HG03520 (cell line): ENCODE measurements around the gene ANKS1A.

Experiments
- ATAC-seq: cut with Tn5 transposase; IDR thresholded peaks from one replicate; pipeline ENCODE4 v1.9.1; 2021; ENCODE audit warnings: mild to moderate bottlenecking, moderate library complexity; ENCODE audit not compliant: unreplicated experiment

The ANKS1A gene

DNA sequence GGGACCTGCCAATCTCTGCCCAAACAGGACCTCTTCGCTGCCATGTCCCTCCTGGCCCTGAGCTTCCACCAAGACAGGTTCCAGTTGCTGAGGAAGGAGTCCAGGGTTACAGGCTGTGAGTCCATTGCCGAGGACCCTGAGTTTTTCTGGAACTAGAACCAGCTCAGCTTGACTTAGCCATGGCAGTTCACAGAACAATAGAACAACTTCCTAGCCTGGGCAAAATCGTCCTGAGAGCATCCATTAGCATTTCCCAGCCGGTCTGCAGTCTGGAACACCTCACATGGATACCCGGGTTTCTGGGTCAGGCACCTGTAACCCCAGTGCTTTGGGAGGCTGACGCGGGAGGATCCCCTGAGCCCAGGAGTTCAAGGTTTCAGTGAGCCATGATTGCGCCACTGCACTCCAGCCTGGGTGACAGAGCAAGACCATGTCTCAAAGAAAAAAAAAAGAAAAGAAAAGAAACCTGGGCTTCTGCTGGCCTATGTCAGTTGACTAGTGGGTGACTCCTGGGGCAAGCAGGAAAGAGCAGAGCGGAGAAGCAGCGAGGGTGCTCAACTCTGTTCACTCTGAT lies 161.8 kb downstream of the ANKS1A start:
- ATAC-seq, result no peak

DNA sequence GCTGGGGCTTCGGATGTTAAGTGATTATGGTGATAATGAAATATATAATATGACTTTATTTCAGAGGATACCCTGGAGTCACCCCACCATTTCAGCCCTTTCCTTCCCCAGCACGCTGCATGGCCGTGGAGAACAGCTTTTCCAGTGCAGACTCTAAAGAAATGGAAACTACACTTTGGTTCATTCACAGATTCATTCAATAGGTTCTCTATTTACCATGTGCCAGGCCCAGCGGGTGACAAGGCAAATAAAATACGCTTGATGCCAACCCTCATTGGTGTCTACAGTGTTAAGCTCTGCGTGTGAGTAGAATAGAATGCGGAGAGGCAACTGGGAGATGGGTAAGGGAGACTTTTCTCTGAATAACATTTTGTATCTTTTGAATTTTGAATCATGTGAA lies 162.3 kb downstream of the ANKS1A start:
- ATAC-seq, result no peak

DNA sequence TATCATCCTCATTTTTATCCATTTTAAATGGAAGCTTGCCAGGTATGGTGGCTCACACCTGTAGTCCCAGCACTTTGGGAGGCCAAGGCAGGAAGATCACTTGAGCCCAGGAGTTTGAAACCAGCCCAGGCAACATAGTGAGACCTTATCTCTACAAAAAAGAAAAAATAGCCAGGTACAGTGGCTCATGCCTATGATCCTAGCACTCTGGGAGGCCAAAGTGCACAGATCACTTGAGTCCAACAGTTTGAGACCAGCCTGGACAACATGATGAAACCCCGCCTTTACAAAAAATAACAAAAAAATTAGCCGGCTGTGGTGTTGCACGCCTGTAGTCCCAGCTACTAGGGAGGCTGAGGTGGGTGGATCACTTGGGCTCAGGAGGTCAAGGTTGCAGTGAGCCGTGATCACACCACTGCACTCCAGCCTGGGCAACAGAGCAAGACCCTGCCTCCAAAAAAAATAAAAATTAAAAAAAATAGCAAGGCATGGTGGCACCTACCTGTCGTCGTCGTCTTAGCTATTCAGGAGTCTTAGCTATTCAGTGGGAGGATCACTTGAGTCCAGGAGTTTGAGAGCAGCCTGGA lies 163.0 kb downstream of the ANKS1A start:
- no peak for ATAC-seq

DNA sequence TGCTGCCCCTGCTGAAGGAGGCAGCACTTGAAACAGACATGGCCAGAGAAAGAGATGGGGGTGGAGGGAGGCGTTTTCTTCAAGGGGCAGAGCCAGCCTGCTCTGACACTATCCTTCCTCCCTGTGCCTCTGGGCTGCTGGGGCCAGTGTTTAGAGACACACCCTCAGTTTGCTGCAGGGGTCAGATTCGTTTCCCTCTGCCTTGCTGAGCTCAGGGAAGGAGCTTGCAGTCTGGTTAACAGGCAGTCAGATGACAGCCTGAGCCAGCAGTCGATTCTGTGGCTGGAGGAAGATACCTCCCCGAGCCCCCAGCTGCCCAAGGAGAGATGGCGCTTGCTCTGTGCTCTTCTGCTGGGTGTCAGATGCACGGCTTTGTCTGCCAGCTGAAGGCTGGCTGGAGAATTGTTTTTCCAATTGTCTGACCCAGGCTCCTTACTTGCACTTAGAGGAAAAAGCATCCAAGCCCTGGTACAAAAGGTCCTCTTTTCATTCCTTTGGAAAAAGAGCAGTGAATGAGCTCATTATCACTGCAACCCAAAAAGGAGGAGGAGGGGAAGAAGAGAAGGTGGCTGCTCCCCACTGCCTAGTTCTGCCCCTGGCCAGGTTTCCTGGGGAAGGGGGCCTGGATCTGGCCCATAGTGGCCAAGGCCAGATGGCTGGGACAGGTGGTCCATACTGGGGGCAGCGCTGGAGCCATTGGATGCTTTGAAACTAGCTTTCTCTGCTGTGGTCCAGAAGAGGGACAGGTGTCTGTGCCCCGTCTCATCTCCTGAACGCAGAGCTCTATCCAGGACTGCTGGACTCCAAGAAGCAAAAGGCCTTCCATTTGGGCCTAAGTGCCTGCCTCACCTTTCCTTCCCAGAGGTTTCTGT lies 163.9 kb downstream of the ANKS1A start:
- no peak for ATAC-seq

DNA sequence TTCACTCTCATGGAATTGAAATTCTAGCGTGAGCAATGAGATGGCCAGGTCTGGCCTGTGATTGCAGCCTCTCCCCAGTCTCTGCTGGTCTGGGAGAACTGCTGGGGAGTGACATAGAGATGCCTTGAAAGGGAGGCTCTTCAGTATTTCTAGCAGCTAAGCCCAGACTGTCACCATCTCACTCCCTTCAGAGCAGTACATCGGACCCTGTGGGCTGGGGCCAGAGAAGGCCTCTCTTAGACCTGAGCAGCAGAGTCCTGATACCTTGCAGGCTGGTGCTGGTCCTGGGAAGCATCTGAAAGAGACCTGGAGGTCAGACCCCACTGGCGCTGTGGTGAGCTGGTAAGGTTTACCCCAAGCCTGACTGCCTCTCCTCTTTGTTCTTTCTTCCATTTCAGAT lies 164.6 kb downstream of the ANKS1A start:
- no peak for ATAC-seq

DNA sequence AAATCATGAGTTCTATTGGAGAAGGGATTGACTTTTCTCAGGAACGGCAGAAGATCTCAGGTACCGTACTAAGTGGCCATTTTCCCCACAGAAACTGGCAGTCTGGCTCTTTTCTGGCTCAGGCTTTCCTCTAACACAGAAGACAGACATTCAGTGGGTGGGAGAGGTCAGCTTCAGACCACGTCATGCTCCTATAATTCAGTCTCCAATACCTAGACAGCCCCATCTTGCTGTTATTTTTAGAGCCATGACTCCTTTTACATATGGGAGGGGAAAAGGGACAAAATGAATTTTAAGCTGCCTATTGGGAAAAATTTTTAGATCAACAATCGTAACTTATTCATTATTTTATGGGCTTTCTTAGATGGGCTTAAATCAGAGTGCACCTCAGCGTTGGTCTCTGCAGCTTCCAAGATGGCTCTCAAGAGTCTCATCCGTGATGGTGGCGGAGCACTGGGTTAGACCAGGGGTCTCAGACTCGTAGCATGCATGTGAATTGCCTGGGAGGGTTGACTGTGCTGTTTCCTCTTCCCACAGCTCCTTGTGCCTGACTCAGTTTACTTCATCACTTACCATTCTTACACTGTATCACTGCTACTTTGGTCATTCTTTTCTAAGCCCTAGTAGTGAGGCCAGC lies 165.2 kb downstream of the ANKS1A start:
- no peak for ATAC-seq

DNA sequence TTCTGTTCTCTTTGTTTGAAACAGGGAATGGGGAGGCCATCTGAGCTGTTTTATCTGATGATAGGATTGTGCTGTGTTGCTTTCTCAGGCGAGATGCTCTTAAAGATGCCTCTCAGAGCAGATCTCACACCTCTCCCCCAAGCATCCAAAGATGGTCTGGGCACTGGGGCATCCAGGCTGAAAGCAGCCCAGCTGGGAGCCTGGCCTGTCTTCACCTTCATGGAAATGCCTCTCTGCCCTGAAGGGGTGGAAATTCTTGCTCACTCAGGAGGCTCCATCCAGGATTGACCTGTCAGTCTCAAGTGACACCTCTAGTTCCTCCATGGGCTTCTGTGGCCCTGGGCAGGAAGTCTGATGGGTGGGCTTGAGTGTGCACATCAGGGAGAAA lies 165.7 kb downstream of the ANKS1A start:
- ATAC-seq, result no peak

DNA sequence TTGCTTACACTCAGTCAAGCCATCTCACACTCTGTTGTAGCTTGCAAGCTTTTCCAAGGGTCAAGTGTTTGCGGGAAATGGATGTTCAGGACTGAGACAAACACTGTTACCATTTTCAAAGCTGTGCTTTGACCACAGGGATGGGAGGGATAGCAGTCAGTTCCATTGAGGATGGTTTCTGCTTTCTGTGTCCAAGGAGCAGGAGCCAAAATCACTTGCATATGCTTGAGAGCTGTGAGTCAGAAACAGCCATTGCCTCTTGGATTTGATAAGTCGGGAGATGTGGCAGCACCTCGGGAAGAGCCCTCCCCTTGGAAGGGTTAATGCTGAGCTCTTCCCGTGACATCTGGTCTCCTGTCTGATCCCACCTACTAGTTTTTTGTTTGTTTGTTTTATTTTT lies 166.8 kb downstream of the ANKS1A start:
- ATAC-seq, result no peak

- no peak for ATAC-seq
Observed at GRCh38 chr6:35056952-35057351, 167.9 kb downstream of the ANKS1A start.

- ATAC-seq, result no peak
Observed at GRCh38 chr6:35057449-35058357, 168.6 kb downstream of the ANKS1A start.

DNA sequence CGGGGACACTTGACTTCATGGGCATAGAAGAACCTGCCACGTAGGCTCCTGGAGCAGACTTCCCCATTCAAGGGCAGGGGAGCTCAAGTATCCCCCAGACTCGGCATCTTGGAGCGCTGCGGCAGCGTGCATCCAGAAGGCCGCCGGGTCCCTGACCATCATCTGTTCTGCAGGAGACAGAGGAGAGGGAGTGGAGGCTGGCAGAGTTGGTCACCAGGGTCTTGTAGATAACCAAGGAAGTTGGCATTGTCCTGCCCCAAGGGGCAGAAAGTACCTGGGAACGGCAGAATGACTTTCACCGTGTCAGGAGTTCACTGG lies 169.3 kb downstream of the ANKS1A start:
- no peak for ATAC-seq

- no peak for ATAC-seq
Observed at GRCh38 chr6:35058865-35059522, 169.9 kb downstream of the ANKS1A start.

GRCh38 chr6:35059596-35060345 lies 170.7 kb downstream of the ANKS1A start:
- ATAC-seq, result no peak

DNA sequence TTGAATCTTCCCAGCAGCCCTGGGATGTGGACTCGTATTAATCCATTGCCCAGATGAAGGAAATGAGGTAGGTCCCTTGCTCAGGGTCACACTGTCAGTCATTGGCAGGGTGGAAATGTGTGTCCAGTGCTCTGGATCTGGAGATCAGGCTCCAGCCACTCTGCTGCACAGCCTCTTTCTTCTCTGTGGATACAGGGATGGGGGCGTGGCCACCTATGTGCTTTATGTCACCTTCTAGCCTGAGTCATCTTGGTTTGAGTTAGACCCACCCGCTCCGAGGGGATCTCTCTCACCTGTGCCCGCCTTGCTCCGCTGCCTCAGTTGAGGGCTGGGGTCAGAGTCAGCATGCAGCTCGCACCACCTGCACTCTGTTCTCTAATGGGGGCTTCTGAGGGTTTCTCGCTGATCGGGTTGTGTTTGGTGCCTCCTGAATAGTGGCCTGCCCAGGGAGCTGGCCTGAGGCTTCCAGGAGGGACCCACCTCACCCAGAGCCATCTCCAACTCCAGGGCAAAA lies 172.1 kb downstream of the ANKS1A start:
- no peak for ATAC-seq

DNA sequence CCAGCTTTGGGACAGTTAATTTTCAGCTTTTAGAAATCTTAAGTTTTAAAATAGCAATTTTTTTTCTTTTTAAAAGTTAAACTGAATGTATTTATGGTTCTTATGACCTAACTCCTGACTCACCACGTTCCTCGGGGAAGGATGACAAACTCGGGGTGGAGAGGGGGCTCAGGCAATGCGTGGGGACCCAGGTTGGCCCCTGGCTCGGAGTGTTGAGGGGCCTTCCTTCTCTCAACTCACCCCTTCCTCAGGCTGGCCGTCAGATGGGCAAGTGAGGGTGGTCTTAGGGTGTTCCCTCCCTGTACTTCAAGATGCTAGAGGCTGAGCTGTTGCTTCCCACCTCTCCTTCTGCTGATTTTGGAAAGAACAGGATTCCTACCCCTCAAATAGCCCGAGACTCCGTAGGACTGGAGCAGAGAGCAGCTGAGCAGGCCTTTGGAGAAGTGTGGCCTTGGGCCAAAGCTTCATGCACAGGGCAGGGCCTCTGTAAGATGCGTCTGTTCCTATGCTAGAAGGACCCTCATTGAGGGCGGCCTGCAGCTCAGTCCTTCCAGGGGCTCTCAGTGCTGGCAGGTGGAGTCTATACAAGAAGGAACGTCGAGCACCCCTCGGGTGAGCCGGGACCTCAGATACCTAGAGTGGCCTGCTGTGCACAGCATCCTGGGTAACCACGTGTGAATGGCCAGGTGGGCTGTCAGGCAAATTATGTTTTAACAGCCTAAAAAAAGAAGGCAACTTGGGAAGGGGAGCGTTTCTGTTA lies 172.8 kb downstream of the ANKS1A start:
- ATAC-seq, result no peak

DNA sequence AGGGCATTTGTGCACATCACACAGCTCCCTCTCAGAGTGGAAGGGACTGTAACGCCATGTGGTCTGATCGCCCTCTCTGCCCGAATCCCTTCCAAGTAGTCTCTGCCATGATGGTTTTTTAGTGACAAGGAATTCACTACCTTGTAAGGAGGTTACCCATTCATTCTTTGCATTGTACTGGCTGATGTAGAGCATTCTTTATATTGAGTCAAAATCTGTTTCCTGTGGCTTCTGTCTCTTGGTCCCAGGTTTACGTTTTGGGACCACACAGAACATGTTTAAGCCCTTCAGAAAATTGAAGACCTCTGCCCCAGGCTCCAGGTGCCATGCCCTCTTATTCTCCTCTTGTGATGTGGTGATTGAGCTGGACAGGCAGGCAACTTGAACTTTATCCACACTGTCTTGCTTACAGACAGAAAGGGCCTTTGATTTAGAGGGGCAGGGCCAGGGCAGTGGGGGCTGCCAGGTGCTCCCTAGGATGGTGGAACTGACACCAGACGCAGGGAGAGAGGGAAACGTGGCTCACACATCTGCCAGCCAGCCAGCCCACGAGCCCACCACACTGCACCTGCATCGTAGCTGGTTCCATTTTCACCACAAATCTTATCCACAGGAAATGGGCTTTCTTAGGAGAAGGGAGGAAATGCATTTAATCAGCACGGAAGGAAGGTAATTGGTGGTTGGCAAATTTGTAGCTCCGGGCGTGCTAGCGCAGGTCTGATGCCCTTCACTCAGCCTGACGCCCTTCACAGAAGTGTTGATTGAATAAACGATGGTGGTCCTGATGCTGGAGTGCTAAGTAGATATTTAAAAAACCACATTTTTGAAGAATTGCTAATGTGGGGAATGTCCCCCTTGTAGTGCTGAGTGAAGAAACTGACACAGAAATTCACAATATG lies 173.9 kb downstream of the ANKS1A start:
- no peak for ATAC-seq

DNA sequence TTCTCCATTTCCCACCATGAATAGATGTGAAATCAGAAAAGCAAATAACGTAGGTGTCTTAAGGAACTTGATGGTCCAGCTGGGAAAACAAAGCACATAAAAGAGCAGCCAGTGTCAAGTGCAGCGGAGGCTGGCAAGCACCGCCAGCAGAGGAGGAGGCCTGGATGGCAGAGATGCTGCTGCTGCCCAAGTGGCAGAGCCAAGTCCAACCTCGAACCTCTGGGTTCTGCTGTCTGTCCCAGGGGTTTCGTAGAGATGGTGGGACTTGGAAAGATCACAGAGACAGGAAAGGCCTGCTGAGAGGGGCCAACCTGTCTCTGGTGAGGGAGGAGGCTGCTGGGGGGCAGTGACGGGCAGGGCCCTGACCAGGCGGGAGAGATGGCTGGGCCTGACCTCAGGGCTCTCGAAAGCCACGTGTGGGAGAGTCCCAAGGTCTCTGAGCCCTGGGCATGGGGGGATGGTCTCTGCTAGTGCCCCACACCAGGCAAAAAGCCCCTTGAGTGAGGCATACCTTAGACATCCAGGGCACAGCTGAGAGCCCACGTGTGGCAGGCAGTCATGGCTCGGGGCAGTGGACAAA lies 174.7 kb downstream of the ANKS1A start:
- no peak for ATAC-seq
